HG03280 (cell line): ENCODE measurements around the gene TMEM119.
A peak's percentile ranks its signal among the peaks of the same experiment; 100 is the strongest.

ENCODE experiments used
- ATAC-seq: cut with Tn5 transposase; IDR thresholded peaks from one replicate; pipeline ENCODE4 v1.9.1; 2021; ENCODE audit warnings: mild to moderate bottlenecking, moderate library complexity; ENCODE audit not compliant: unreplicated experiment

TMEM119 gene

DNA sequence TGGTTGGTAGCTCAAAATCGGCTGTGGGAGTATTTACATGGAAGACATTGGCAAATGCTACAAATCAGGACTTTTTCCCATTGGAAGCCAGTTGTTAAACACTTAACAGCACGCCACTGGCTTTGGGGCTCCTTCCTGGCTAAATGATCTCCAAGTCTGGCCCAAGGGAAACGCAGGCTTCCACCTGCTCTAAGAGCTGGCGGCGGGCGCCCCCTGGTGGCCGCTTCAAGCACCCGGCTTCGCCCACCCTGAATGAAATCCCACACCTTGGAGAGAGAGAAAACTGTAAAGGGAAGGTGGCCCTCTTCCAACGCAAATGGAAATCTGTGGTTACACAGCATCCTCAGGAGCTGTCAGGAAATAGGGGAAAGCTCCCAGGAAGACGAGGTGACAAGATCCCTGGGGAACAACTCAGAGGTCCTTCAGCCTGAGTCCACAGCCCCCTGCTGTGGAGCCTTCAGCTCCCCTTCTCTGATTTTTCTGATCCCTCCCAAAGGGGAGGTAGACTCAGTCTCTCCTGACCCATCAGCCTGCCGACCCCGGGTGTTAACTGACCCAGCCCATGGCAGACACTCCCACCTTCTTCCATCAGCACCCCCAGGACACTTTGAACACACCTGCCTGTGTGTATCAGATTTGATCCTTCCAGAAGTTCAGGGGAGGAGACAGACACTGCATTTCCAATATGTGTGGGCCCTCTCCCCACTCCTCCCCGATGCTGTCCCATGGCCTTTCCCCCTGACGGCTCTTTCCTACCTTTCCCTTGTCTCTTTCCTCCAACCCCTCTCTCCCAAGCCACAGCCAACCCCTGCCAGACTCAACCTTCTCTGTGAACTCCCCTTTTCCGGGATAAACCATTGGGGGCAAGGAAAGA is 20.4 kb upstream of the TMEM119 start:
- ATAC-seq = peak; percentile 43

DNA sequence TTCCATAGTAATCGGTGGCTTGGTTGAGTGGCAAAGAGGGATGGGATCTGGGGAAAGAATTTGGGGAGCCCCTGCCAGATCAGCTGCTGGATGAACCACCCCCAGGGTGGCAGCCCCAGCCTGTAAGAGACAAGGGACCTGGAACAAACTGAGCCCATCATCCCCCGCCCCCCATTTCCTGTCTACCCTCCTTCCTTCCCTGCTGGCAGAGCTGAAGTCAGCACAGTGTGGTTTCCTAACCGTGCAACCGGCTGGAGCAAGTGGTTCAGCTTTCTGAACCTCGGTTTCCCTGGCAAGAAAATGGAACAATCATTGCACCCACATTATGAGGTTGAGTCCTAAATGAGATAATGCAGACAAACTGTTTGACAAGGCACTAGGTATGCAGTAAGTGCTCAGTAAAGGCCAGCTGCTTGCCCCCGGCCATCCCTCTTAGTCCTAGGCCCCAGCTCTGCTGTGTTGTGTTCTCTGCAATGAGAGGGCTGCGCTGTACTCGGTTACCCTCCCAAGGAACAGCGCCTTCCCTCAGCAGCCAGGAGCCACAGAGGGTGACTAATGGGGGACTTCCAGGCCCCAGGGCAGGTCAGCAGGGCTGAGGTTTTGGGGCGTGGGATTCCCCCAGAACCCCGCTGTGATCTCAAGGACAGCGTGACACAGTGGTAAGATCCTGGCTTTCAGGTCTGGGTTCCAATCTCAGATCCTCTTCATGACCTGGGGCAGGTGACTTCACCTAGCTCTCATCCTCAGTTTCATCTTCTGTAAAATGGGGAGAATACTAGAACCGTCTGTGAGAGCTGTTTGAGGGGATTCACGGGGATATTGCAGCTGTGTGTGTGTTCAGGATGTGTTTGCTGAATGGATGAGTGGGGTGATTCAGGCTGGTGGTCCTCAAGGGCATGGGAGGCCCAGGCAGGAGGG is 19.3 kb upstream of the TMEM119 start:
- peak; percentile 76 for ATAC-seq

DNA sequence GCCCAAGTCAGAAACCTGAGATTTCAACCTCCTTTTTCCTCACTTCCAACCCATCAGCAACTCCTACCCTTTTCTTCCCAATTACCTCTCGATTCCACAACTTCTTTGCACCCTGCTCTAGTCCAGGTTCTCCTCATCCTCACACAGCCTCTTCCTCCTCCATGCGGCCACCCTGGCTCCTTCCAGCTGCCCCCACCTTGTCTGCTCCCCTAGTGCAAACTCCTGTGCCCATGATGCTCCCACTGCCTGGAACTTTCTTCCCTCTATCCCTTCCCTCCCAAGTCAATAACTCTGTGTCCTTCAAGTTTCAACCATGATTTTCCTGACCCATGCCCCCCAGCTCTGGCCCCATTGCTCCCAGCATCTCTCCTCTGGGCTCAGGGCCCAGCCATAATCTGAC is 18.5 kb upstream of the TMEM119 start:
- no peak for ATAC-seq

DNA sequence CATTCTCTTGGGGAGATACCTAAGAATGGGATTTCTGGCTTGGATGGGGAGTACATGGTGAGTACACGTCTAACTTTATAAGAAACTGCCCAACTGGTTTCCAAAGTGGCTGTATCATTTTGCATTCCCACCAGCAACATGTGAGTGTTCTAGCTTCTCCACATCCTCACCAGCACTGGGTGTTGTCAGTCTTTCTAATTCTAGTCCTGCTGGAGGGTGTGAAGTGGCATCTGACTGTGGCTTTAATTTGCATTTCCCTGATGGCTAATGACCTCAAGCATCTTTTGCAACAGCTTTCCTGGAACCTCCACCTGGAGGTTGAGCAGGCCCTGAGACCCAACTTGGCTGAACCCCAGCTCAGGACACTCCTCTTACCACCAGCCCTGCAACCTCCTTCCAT is 18.0 kb upstream of the TMEM119 start:
- ATAC-seq = no peak

DNA sequence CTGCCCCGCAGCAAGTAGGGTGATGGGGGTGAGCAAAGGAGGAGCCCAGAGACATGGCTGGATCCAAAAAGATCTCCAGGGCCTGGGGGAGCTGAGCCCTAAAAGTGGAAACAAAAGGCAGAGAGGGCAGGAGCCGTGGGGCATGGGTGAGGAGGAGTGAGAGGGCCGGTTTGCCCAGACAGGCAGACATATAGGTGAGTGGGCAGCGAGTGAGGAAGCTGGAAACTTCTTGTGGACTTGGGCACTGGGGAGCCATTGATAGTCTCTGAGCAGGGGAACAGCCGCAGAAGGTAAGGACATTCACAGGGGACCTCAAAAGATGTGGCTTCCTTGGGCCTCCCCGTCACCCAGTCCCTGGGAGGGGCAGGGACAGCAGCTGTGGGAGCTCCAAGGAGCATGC is 16.8 kb upstream of the TMEM119 start:
- no peak for ATAC-seq

DNA sequence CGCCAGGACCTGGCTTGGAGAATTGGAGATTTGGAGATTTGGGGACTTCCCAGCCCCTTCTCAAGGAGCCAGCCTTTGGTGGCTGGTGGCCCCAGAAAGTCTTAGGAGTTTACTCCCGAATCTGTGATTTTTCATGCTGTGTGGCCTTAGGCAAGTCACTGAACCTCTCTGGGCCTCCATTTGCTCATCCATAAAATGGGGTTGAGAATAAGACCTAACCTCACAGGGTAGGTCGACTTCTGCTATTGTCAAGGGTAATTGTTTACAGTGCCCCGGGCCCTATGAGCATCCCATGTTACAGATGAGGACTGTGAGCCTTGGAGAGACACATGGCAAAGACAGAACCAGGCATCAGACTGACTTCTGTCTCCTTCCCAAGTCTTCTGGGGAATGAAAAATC is 16.2 kb upstream of the TMEM119 start:
- no peak for ATAC-seq

DNA sequence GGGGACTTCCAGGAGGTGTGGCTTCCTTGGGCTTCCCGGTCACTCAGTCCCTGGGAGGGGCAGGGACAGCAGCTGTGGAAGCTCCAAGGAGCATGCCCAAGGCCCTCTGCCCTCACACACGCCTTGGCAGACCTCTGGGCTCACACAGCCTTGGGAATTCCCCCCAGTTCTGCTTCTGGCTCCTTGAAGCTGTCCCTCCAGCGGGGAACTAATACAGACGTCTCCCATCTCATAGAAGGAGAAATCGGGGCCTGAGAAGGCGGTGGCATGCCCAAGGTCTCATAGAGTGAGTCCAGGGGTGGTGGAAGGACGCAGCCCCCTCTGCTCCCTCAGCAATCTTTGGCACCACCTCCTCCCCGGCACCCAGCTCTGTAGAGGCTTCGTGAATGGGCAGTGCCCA is 15.7 kb upstream of the TMEM119 start:
- ATAC-seq = no peak

DNA sequence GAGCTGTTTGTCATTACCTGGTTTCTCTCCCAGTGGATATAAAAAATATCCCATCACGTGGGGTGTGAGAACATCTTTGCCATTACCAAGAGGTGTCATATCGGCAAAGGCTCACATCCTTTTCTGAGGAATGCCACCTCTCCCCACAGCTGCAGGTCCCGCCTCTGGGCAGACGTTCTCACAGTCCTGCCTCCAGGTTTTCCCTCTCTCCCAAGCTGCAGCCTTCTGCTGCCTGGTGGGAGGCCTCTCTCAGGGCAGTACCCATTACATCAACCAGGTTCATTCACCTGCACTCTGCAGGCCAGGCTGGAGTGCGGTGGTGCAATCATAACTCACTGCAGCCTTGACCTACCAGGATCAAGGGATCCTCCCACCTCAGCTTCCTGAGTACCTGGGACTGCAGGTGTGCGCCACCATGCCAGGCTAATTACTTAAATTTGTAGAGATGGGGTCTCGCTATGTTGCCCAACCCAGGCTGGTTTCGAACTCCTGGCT is 15.0 kb upstream of the TMEM119 start:
- ATAC-seq = no peak

DNA sequence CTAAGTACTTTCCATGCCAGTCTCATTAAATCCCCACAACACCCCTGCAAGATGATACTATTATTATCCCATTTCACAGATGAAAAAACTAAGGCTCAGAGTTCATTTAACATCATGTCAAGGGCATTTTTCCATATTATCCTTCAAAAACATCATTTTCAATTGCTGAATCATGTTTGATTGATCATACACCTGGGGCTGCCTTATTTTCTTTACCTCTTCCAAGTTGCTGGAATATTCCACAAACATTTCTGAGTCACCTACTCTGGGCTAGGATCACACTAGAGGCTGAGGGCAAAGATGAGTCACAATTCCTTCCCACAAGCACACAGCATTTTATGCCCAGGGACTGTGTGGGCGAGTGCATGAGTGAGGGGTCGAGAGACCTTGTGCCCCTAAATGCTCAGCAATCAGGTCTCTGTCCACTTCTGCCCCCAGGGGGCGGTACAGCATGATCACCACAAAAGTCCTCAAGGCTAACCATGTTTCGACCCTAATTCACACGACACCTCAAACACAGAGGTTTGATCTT is 14.1 kb upstream of the TMEM119 start:
- no peak for ATAC-seq

DNA sequence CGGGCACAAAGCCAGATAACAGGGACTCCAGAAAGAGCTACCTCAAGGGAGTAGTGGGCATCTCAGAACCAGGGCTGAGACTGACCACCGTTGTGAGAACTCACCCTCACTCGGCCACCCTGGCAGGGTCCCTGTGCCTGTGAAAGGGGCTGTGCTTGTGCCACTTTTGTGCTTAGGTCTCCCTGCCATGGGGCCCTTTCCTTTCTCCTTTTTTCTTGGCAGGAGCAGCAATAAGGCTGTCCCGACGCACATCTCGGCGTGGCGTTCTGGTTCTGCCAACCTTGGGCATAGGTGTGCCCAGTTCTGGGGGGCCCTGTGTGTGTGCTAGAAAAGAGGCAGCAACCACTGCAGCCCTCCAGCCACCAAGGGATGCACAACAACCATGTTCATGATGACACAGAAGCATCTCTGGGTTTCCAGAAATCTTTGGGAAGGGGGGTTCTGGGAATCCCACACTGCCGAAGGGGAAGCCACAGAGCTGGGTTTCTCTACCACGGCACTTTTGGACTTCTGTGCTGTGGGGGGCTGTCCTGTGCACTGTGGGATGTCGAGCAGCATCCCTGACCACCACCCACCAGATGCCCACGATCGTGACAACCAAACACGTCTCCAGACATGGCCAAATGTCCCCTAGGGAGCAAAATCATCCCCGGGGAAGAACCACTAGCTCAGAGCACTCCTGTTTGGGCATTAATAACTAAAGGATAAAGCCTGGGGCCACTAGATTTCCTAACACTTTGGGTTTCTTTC is 13.1 kb upstream of the TMEM119 start:
- no peak for ATAC-seq

DNA sequence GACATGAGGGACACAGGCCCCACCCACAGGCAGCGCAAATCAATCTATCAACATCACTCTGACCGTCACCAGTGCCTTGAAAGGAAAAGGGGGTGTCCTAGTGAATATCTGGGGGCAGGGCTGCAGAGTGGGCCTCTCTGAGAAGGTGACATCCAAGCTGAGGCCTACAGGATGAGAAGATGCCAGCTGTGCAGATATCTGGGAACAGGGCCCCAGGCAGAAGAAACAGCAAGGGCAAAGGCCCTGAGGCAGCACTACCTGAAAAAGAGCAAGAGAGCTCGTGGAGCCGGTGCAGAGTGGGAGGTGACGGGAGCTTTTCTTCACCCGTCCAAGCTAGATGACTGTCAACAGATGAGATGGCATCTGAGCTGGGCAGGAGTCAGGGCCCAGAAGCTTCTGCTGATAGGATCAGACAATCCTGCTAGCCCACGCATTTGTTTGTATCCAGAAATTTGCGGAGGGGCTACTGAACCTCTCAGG is 12.5 kb upstream of the TMEM119 start:
- no peak for ATAC-seq

DNA sequence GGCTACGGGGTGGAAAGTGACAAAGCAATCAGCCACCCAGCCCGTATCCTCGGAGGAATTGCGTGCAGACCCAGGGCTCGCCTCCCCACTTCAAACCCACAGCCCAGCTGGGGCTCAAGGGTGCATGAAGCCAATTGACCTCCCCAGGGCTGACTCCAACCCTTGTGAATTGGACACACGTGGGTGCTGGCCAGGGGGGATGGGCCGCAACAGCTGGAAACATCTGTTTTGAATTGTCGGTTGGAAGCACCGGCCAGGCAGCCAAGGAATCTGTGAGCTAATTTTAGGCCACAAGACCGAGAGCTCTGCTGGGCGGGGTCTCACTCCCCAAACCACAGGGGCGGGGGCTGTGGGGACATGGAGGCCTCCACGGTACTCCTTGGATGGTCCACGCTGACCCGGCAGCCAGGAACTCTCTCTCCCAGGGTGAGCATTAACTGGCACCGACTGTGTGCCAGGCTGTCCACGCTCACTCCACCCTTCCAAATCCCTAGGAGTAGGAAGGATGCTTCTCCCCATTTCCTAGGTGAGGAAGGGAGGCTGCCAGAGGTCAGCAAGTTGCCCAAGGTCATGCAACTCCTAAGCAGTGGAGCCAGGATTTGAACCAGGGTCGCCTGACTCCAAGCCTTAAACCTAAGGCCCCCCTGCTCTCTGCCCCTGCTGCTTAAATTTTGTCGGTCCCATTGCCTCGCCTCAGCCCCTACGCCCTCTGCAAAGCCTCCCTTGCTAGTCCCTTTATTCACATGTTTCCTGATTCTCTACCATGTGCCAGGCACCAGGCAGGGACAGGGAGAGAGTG is 11.9 kb upstream of the TMEM119 start:
- ATAC-seq = no peak

DNA sequence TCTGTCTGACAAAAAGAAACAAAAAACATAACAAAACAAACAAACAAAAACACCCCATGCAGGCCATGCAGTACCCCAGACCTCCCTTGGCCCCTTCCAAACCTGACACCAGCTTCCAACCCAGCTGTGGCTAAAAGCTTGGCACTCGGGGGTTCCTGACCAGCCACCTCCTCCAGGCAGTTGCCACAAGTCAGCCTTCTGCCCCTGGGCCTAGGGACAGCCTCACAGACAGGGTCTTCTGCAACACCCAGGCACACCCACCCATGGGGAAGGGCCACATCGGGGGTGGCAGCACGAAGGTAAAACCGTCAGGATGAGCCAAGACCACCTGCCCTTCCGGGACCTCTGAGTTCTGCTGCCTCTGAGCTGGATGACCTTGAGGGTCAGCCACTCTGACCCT is 10.7 kb upstream of the TMEM119 start:
- ATAC-seq = no peak

DNA sequence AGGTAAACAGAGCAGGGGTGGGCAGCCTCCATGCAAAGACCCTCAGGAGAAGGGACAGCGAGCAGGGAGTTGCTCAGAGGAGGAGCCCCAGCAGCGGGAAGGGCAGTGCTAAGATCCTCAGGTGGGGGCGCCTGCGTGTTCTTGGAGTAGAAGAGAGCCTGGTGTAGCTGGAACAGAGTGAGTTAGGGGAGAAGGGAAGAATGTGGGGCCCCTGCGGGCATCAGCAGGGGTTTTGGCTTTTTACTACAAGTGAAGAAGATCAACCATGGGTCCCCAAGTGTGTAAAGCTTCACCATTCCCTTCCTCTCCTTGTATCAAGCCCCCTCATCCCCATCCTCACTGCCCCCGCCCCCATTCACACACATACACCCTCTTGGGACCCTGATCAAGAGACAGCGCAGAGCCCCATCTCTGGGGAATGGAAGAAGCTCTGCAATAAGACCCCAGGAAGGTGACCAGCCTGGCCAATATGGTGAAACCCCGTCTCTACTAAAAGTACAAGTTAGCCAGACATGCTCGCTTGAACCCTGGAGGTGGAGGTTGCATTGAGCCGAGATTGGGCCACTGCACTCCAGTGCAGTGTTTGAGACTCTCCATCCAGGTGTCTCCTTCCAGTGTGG is 10.2 kb upstream of the TMEM119 start:
- ATAC-seq = no peak

DNA sequence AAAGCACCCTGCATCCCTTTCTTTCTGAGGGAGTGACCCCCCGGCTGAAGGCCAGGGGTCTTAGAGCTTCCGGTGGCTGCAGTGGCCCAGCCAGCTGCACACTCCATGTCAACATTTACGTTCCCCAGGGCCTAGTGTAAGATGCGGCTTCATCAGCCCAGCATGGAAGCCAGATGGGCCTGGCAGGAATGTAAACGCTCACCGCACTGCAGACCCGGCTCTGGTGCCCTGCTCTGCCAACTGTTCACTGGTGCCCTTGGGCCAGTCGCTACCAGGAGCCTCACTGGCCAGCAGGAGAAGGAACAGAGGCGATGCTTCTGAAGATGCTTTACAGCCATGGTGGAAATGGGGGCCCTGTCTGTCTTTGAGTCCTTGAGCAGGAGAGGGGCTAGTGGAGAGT is 8.6 kb upstream of the TMEM119 start:
- no peak for ATAC-seq

DNA sequence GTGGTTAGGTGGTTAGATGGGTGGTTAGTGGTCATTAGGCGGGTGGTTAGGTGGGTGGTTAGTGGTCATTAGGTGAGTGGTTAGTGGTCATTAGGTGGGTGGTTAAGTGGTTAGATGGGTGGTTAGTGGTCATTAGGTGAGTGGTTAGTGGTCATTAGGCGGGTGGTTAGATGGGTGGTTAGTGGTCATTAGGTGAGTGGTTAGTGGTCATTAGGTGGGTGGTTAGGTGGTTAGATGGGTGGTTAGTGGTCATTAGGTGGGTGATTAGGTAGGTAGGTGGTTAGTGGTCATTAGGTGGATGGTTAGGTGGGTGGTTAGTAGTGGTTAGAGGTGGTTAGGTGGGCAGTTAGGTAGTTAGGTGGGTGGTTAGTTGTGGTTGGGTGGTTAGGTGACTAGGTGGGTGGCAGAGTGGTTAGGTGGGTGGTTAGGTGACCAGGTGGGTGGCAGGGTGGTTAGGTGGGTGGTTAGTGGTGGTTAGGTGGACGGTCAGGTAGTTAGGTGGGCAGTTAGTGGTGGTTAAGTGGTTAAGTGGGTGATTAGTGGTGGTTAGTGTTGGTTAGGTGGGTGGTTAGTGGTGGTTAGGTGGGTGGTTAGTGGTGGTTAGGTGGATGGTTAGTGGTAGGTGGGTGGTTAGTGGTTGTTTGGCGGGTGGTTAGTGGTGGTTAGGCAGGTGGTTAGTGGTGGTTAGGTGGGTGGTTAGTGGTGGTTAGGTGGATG is 8.0 kb upstream of the TMEM119 start:
- no peak for ATAC-seq

DNA sequence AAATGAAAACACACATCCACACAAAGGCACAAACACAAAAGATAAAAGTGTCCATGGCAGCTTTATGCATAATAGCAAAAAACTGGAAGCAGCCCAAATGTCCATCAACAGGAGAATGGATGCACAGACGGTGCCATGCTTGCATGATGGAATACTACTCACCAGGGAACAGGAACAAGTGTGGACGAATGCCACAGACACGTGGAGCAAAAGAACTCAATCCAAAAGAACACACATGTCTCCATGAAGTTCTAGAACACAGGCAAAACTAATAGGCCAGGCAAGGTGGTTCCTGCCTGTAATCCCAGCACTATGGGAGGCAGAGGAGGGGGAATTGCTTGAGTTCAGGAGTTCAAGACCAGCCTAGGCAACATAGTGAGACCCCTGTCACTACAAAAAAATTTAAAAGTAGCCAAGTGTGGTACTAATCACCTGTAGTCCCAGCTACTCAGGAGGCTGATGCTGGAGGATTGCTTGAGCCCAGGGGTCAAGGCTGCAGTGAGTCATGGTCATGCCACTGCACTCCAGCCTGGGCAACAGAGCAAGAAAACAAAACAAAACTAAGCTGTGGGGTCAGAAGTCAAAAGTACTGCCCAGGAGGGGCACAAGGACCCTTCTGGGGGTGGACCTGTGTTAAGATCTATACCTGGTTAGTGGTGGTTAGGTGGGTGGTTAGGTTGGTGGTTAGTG is 7.3 kb upstream of the TMEM119 start:
- ATAC-seq = no peak
